Astrocyte (in vitro differentiated cells and primary cell): ENCODE results near the gene ANLN. TPM values are rescaled to one million over a fixed set of nuclear protein-coding genes. Genes with fewer than 3 reads are reported as not detected.

Experiments used
- DNase-seq: peaks from one replicate; pipeline ENCODE4 v3.0.0-alpha.2; 2010; ENCODE audit warnings: low read depth
- FAIRE-seq: peaks from 2 replicates; lab custom pipeline; 2011; peaks lifted over from hg19 to GRCh38; lab: Jason Lieb, UNC
- H2AFZ ChIP-seq: 2 replicates; pipeline ENCODE4 v1.6.0; 2012; ENCODE audit warnings: low read depth, low read length, inconsistent platforms
- H3K27ac ChIP-seq: 2 replicates; pipeline ENCODE4 v1.5.1; 2011; ENCODE audit warnings: low read depth, low read length, inconsistent platforms
- H3K27me3 ChIP-seq: 2 replicates; pipeline ENCODE4 v1.6.0; 2011; ENCODE audit warnings: low read length, inconsistent platforms; ENCODE audit not compliant: insufficient read depth
- H3K36me3 ChIP-seq: 2 replicates; pipeline ENCODE4 v1.5.1; 2011; ENCODE audit warnings: low read length, inconsistent platforms; ENCODE audit not compliant: insufficient read depth
- H3K4me1 ChIP-seq: 2 replicates; pipeline ENCODE4 v1.5.1; 2011; ENCODE audit warnings: low read length, inconsistent platforms; ENCODE audit not compliant: insufficient read depth
- H3K4me2 ChIP-seq: 2 replicates; pipeline ENCODE4 v1.6.0; 2012; ENCODE audit warnings: low read length, inconsistent platforms
- H3K4me3 ChIP-seq: 2 replicates; pipeline ENCODE4 v1.5.1; 2011; ENCODE audit warnings: low read depth, mild to moderate bottlenecking, low read length, inconsistent platforms; ENCODE audit not compliant: insufficient read depth
- H3K79me2 ChIP-seq: 2 replicates; pipeline ENCODE4 v1.6.0; 2012; ENCODE audit warnings: mild to moderate bottlenecking, low read length, inconsistent platforms; ENCODE audit not compliant: insufficient read depth
- H3K9ac ChIP-seq: 2 replicates; pipeline ENCODE4 v1.6.0; 2012; ENCODE audit warnings: mild to moderate bottlenecking, low read length, inconsistent platforms
- H3K9me3 ChIP-seq: 2 replicates; pipeline ENCODE4 v1.5.1; 2012; ENCODE audit warnings: low read depth, mild to moderate bottlenecking, low read length, inconsistent platforms; ENCODE audit not compliant: insufficient read depth
- H4K20me1 ChIP-seq: 2 replicates; pipeline ENCODE4 v1.6.0; 2012; ENCODE audit warnings: low read length, inconsistent platforms; ENCODE audit not compliant: insufficient read depth
- H3K27ac Mint-ChIP-seq: one replicate; pipeline ENCODE4 v1.8.0; 2021; ENCODE audit warnings: mild to moderate bottlenecking, mixed read lengths; ENCODE audit not compliant: unreplicated experiment
- H3K27me3 Mint-ChIP-seq: one replicate; pipeline ENCODE4 v1.8.0; 2021; ENCODE audit warnings: low read depth, mixed read lengths; ENCODE audit not compliant: unreplicated experiment
- H3K36me3 Mint-ChIP-seq: one replicate; pipeline ENCODE4 v1.8.0; 2021; ENCODE audit warnings: low read depth, mixed read lengths; ENCODE audit not compliant: unreplicated experiment
- H3K4me1 Mint-ChIP-seq: one replicate; pipeline ENCODE4 v1.8.0; 2021; ENCODE audit warnings: low read depth, mixed read lengths; ENCODE audit not compliant: unreplicated experiment
- H3K4me3 Mint-ChIP-seq: one replicate; pipeline ENCODE4 v1.8.0; 2021; ENCODE audit warnings: mild to moderate bottlenecking, moderate library complexity, mixed read lengths; ENCODE audit not compliant: unreplicated experiment
- H3K9me3 Mint-ChIP-seq: one replicate; pipeline ENCODE4 v1.8.0; 2021; ENCODE audit warnings: mild to moderate bottlenecking, mixed read lengths; ENCODE audit not compliant: unreplicated experiment
- CTCF ChIP-seq: IDR thresholded peaks from 2 replicates; pipeline ENCODE4 v1.5.1; 2011; ENCODE audit warnings: low read depth, mild to moderate bottlenecking, inconsistent platforms, low read length, moderate library complexity; ENCODE audit not compliant: insufficient read depth
- EZH2 ChIP-seq: IDR thresholded peaks from 2 replicates; pipeline ENCODE4 v1.6.1; 2012; ENCODE audit warnings: mild to moderate bottlenecking, low read length, inconsistent platforms; ENCODE audit not compliant: insufficient read depth
- total RNA-seq: library from RNA; stranded (reverse); gene quantifications from 2 replicates; pipeline ENCODE4 v1.2.1, GENCODE V29; 2021

ANLN gene
- total RNA-seq, 1 donor from 2014 or later: 20.4 TPM

GRCh38 chr7:36468370-36469101 lies 78.9 kb downstream of the ANLN start:
- H4K20me1 ChIP-seq: no peaks in the 10 kb centered on the region
- no peak for TF ChIP-seq EZH2
- no peak for TF ChIP-seq CTCF
- Mint-ChIP-seq H3K27me3 (no peaks in the 10 kb centered on the region), H3K36me3 (no peaks in the 10 kb centered on the region), H3K27ac (no peak overlapping the region), H3K9me3 (peaks cover 7% of the 10 kb centered on the region), H3K4me3 (no peak overlapping the region), H3K4me1 (no peaks in the 10 kb centered on the region)
- H3K27ac ChIP-seq: no peak overlapping the region
- H3K36me3 ChIP-seq: no peaks in the 10 kb centered on the region
- H3K27me3 ChIP-seq: peaks cover 1% of the 10 kb centered on the region
- H2AFZ ChIP-seq: no peak overlapping the region
- no peak overlapping the region for H3K4me2 ChIP-seq
- FAIRE-seq (no peak), DNase-seq (no peak)
- no peaks in the 10 kb centered on the region for H3K4me1 ChIP-seq
- H3K4me3 ChIP-seq: no peak overlapping the region
- no peaks in the 10 kb centered on the region for H3K9me3 ChIP-seq
- H3K79me2 ChIP-seq: no peaks in the 10 kb centered on the region
- no peak overlapping the region for H3K9ac ChIP-seq

- Histone ChIP-seq H3K27me3 (no peaks in the 10 kb centered on the region), H3K79me2 (no peaks in the 10 kb centered on the region), H4K20me1 (no peaks in the 10 kb centered on the region), H3K27ac (no peak overlapping the region), H2AFZ (no peak overlapping the region), H3K9ac (no peak overlapping the region), H3K4me1 (peaks cover 6% of the 10 kb centered on the region), H3K9me3 (no peaks in the 10 kb centered on the region), H3K4me2 (no peak overlapping the region), H3K36me3 (no peaks in the 10 kb centered on the region), H3K4me3 (no peak overlapping the region)
- peaks cover 7% of the 10 kb centered on the region for H3K9me3 Mint-ChIP-seq
- no peaks in the 10 kb centered on the region for H3K36me3 Mint-ChIP-seq
- H3K27ac Mint-ChIP-seq: no peak overlapping the region
- peak; percentile 29 for DNase-seq
- no peak for FAIRE-seq
- no peak for TF ChIP-seq EZH2
- no peak for TF ChIP-seq CTCF
- no peaks in the 10 kb centered on the region for H3K27me3 Mint-ChIP-seq
- no peak overlapping the region for H3K4me3 Mint-ChIP-seq
- H3K4me1 Mint-ChIP-seq: peaks cover 2% of the 10 kb centered on the region
Measured at GRCh38 chr7:36469236-36469635, 79.6 kb downstream of the ANLN start.

GRCh38 chr7:36472141-36472729 lies 82.6 kb downstream of the ANLN start:
- no peak overlapping the region for H2AFZ ChIP-seq
- H3K27me3 Mint-ChIP-seq: peaks cover 1% of the 10 kb centered on the region
- FAIRE-seq: no peak

More at GRCh38 chr7:36472141-36472729, 82.6 kb downstream of the ANLN start:
- DNase-seq: no peak
- Histone ChIP-seq H3K9me3 (no peaks in the 10 kb centered on the region), H3K27me3 (no peaks in the 10 kb centered on the region), H3K36me3 (no peaks in the 10 kb centered on the region), H3K27ac (no peak overlapping the region), H4K20me1 (no peaks in the 10 kb centered on the region), H3K4me1 (peaks cover 12% of the 10 kb centered on the region), H3K4me2 (no peak overlapping the region), H3K79me2 (no peaks in the 10 kb centered on the region), H3K4me3 (no peak overlapping the region), H3K9ac (no peak overlapping the region)
- H3K9me3 Mint-ChIP-seq: peaks cover 2% of the 10 kb centered on the region
- H3K4me1 Mint-ChIP-seq: peaks cover 5% of the 10 kb centered on the region
- H3K27ac Mint-ChIP-seq: no peak overlapping the region
- TF ChIP-seq EZH2 (no peak), CTCF (no peak)
- H3K36me3 Mint-ChIP-seq: no peaks in the 10 kb centered on the region
- no peak overlapping the region for H3K4me3 Mint-ChIP-seq
